Left ventricle myocardium inferior (tissue), 1 donor: ENCODE results near the gene MTERF4. TPM values are rescaled to one million over a fixed set of nuclear protein-coding genes. Genes with fewer than 3 reads are reported as not detected.

Source experiments
- DNase-seq: peaks from one replicate; pipeline ENCODE4 v3.0.0-alpha.2; 2020
- H3K27ac ChIP-seq: fragments of 200-600 bp; replicated peaks from 2 replicates; pipeline ENCODE4 v1.8.0; 2021
- H3K27me3 ChIP-seq: fragments of 200-600 bp; 2 replicates; pipeline ENCODE4 v1.8.0; 2021; ENCODE audit warnings: low read depth
- H3K36me3 ChIP-seq: fragments of 200-600 bp; 2 replicates; pipeline ENCODE4 v1.8.0; 2021
- H3K4me1 ChIP-seq: fragments of 200-600 bp; 2 replicates; pipeline ENCODE4 v1.8.0; 2021
- H3K4me3 ChIP-seq: fragments of 200-600 bp; 2 replicates; pipeline ENCODE4 v1.8.0; 2021; ENCODE audit warnings: mild to moderate bottlenecking, moderate library complexity
- H3K9me3 ChIP-seq: fragments of 200-600 bp; replicated peaks from 2 replicates; pipeline ENCODE4 v1.8.0; 2021
- CTCF ChIP-seq: fragments of 200-600 bp; IDR thresholded peaks from 2 replicates; pipeline ENCODE4 v1.8.0; 2021; ENCODE audit warnings: antibody characterized with exemption, mild to moderate bottlenecking, borderline replicate concordance
- intact Hi-C: fragments of 100-400 bp; cut with micrococcal nuclease; formaldehyde crosslinking; loops from one replicate; pipeline ENCODE4 v1.11.0; 2022
- total RNA-seq: library from RNA; stranded (reverse); fragmentation: NEBNext Ultra II Directional; extraction: Animal tissue kit (Norgen Biotek cat#: 25700); gene quantifications from one replicate; pipeline ENCODE4 v1.2.1, GENCODE V29; 2021
- donor health status: DM: no; HTN: yes; CAD: no; lungs with severe emphysema.

MTERF4 gene
- total RNA-seq, 1 donor from 2014 or later = 19.5 TPM

GRCh38 chr2:241128266-241128665 is 26.2 kb upstream of the MTERF4 start:
- Histone ChIP-seq H3K27me3 (no peaks in the 10 kb centered on the region), H3K4me1 (no peaks in the 10 kb centered on the region), H3K9me3 (no peaks in the 10 kb centered on the region), H3K27ac (no peak overlapping the region), H3K4me3 (no peak overlapping the region), H3K36me3 (no peaks in the 10 kb centered on the region)
- DNase-seq = no peak
- intact Hi-C loops = no loop called here
- no peak for TF ChIP-seq CTCF

- TF ChIP-seq CTCF = no peak
- no peaks in the 10 kb centered on the region for H3K27me3 ChIP-seq
- no peak for DNase-seq
Measured at GRCh38 chr2:241126771-241127202, 24.7 kb upstream of the MTERF4 start.

GRCh38 chr2:241126201-241126611 is 24.1 kb upstream of the MTERF4 start:
- intact Hi-C loops = no loop called here
- H3K36me3 ChIP-seq = no peaks in the 10 kb centered on the region
- no peak for DNase-seq

More at GRCh38 chr2:241126771-241127202, 24.7 kb upstream of the MTERF4 start:
- no peaks in the 10 kb centered on the region for H3K36me3 ChIP-seq
- no peak overlapping the region for H3K27ac ChIP-seq
- no peaks in the 10 kb centered on the region for H3K4me1 ChIP-seq
- no peak overlapping the region for H3K4me3 ChIP-seq
- H3K9me3 ChIP-seq = no peaks in the 10 kb centered on the region
- intact Hi-C loops = no loop called here

GRCh38 chr2:241125626-241126025 is 23.5 kb upstream of the MTERF4 start:
- Histone ChIP-seq H3K36me3 (no peaks in the 10 kb centered on the region), H3K4me1 (no peaks in the 10 kb centered on the region), H3K27ac (no peak overlapping the region), H3K27me3 (no peaks in the 10 kb centered on the region), H3K9me3 (no peaks in the 10 kb centered on the region), H3K4me3 (no peak overlapping the region)
- DNase-seq = no peak
- intact Hi-C loops = no loop called here
- TF ChIP-seq CTCF = no peak

More at GRCh38 chr2:241126201-241126611, 24.1 kb upstream of the MTERF4 start:
- Histone ChIP-seq H3K27me3 (no peaks in the 10 kb centered on the region), H3K4me3 (no peak overlapping the region), H3K4me1 (no peaks in the 10 kb centered on the region), H3K27ac (no peak overlapping the region), H3K9me3 (no peaks in the 10 kb centered on the region)
- TF ChIP-seq CTCF = no peak

- H3K27me3 ChIP-seq = no peaks in the 10 kb centered on the region
- no peaks in the 10 kb centered on the region for H3K4me1 ChIP-seq
- H3K36me3 ChIP-seq = no peaks in the 10 kb centered on the region
- no peak for DNase-seq
- H3K9me3 ChIP-seq = no peaks in the 10 kb centered on the region
- no peak overlapping the region for H3K27ac ChIP-seq
- TF ChIP-seq CTCF = no peak
- intact Hi-C loops = no loop called here
- no peak overlapping the region for H3K4me3 ChIP-seq
Measured at GRCh38 chr2:241123816-241124536, 21.9 kb upstream of the MTERF4 start.
